Hepatocyte (in vitro differentiated cells): Measurements from ENCODE around the gene POC1A. TPM values are rescaled to one million over a fixed set of nuclear protein-coding genes. Genes with fewer than 3 reads are reported as not detected.

Experiments used
- DNase-seq: peaks from one replicate; pipeline ENCODE4 v3.0.0-alpha.2; 2016; ENCODE audit warnings: low spot score
- H2AFZ ChIP-seq: fragments of 200-600 bp; sonication (generic); 2 replicates; pipeline ENCODE4 v1.6.0; 2016; ENCODE audit warnings: antibody characterized with exemption, mild to moderate bottlenecking
- H3K27ac ChIP-seq: fragments of 200-600 bp; sonication (generic); 2 replicates; pipeline ENCODE4 v1.5.1; 2016; ENCODE audit warnings: mild to moderate bottlenecking
- H3K27me3 ChIP-seq: fragments of 200-600 bp; sonication (generic); 2 replicates; pipeline ENCODE4 v1.6.1; 2016
- H3K36me3 ChIP-seq: fragments of 200-600 bp; sonication (generic); replicated peaks from 2 replicates; pipeline ENCODE4 v1.5.1; 2016; ENCODE audit warnings: low read depth; ENCODE audit not compliant: insufficient read depth
- H3K4me1 ChIP-seq: fragments of 200-600 bp; sonication (generic); 2 replicates; pipeline ENCODE4 v1.5.1; 2016; ENCODE audit warnings: mild to moderate bottlenecking, moderate library complexity; ENCODE audit not compliant: insufficient read depth
- H3K4me2 ChIP-seq: fragments of 200-600 bp; sonication (generic); 2 replicates; pipeline ENCODE4 v1.6.0; 2016
- H3K4me3 ChIP-seq: fragments of 200-600 bp; sonication (generic); 2 replicates; pipeline ENCODE4 v1.5.1; 2016; ENCODE audit warnings: mild to moderate bottlenecking
- H3K79me2 ChIP-seq: fragments of 200-600 bp; sonication (generic); 2 replicates; pipeline ENCODE4 v1.6.0; 2017; ENCODE audit warnings: mild to moderate bottlenecking
- H3K9me2 ChIP-seq: fragments of 200-600 bp; sonication (generic); replicated peaks from 2 replicates; pipeline ENCODE4 v1.6.0; 2017; ENCODE audit warnings: mild to moderate bottlenecking; ENCODE audit not compliant: insufficient read depth
- H3K9me3 ChIP-seq: fragments of 200-600 bp; sonication (generic); 2 replicates; pipeline ENCODE4 v1.5.1; 2016; ENCODE audit warnings: low read depth, mild to moderate bottlenecking
- H4K20me1 ChIP-seq: fragments of 200-600 bp; sonication (generic); 2 replicates; pipeline ENCODE4 v1.6.0; 2016; ENCODE audit warnings: mild to moderate bottlenecking; ENCODE audit not compliant: insufficient read depth, poor library complexity, severe bottlenecking
- CTCF ChIP-seq: fragments of 200-600 bp; sonication (generic); IDR thresholded peaks from 2 replicates; pipeline ENCODE4 v1.5.1; 2016; ENCODE audit warnings: antibody characterized with exemption, mild to moderate bottlenecking; ENCODE audit not compliant: poor library complexity
- EZH2 ChIP-seq: fragments of 200-600 bp; sonication (generic); IDR thresholded peaks from 2 replicates; pipeline ENCODE4 v1.6.1; 2016; ENCODE audit warnings: antibody characterized with exemption, mild to moderate bottlenecking, borderline replicate concordance
- EZH2phosphoT487 ChIP-seq: fragments of 200-600 bp; sonication (generic); IDR thresholded peaks from one replicate; pipeline ENCODE4 v1.6.1; 2018; ENCODE audit warnings: antibody characterized with exemption, mild to moderate bottlenecking, low read depth, moderate library complexity; ENCODE audit not compliant: unreplicated experiment, severe bottlenecking
- WGBS: methylation state at CpG from one replicate; pipeline ENCODE4 v1.1.6; 2016; ENCODE audit warnings: low lambda C conversion rate; ENCODE audit errors: missing lambda C conversion rate; 5-methylcytosine and 5-hydroxymethylcytosine counted together
- polyA plus RNA-seq: library from polyadenylated mRNA; unstranded; fragments of >200 nt; fragmentation: Nextera tagmentation; extraction: Ambion mirVana; gene quantifications from 2 replicates; pipeline ENCODE4 v1.2.1, GENCODE V29; 2016
- total RNA-seq: library from RNA; depleted of rRNA; stranded (reverse); fragments of >200 nt; gene quantifications from 2 replicates; pipeline ENCODE4 v1.2.3, GENCODE V29; 2014

Gene POC1A
- total and polyA plus RNA-seq, 2 experiments from 2014 or later = 2.6 to 3.7 TPM

- Histone ChIP-seq H3K27ac (no peak overlapping the region), H3K4me2 (no peak overlapping the region), H3K9me3 (no peaks in the 10 kb centered on the region), H3K27me3 (no peaks in the 10 kb centered on the region), H4K20me1 (no peaks in the 10 kb centered on the region), H3K79me2 (no peaks in the 10 kb centered on the region), H3K4me3 (no peak overlapping the region), H3K36me3 (no peaks in the 10 kb centered on the region), H2AFZ (no peak overlapping the region), H3K9me2 (no peaks in the 10 kb centered on the region), H3K4me1 (peaks cover 8% of the 10 kb centered on the region)
- TF ChIP-seq EZH2 (no peak), CTCF (no peak)
- 97% methylated on average over 4 of the region's 4 CpGs for WGBS
- DNase-seq = no peak
These were observed 114.8 kb downstream of the POC1A start for GRCh38 chr3:52039426-52039825.

GRCh38 chr3:52038227-52038626 is 116.0 kb downstream of the POC1A start:
- H2AFZ ChIP-seq = no peak overlapping the region
- WGBS = 94% methylated on average over 6 of the region's 6 CpGs
- TF ChIP-seq EZH2phosphoT487 = no peak
- no peak for TF ChIP-seq CTCF
- TF ChIP-seq EZH2 = no peak

GRCh38 chr3:52037291-52037690 is 116.9 kb downstream of the POC1A start:
- Histone ChIP-seq H3K4me1 (peaks cover 8% of the 10 kb centered on the region), H3K27ac (no peak overlapping the region), H3K79me2 (no peaks in the 10 kb centered on the region), H3K36me3 (no peaks in the 10 kb centered on the region), H2AFZ (no peak overlapping the region), H3K4me2 (no peak overlapping the region), H3K4me3 (no peak overlapping the region), H3K27me3 (no peaks in the 10 kb centered on the region), H3K9me2 (no peaks in the 10 kb centered on the region), H3K9me3 (no peaks in the 10 kb centered on the region), H4K20me1 (no peaks in the 10 kb centered on the region)
- DNase-seq = no peak
- WGBS = 93% methylated on average over 4 of the region's 4 CpGs
- TF ChIP-seq EZH2 = no peak
- TF ChIP-seq EZH2phosphoT487 = no peak
- no peak for TF ChIP-seq CTCF

More at GRCh38 chr3:52038227-52038626, 116.0 kb downstream of the POC1A start:
- Histone ChIP-seq H3K4me2 (no peak overlapping the region), H3K9me3 (no peaks in the 10 kb centered on the region), H3K4me3 (no peak overlapping the region), H3K79me2 (no peaks in the 10 kb centered on the region), H3K9me2 (no peaks in the 10 kb centered on the region), H3K36me3 (no peaks in the 10 kb centered on the region), H3K27ac (no peak overlapping the region), H4K20me1 (no peaks in the 10 kb centered on the region), H3K4me1 (peaks cover 3% of the 10 kb centered on the region), H3K27me3 (no peaks in the 10 kb centered on the region)
- no peak for DNase-seq

GRCh38 chr3:52036829-52037228 is 117.4 kb downstream of the POC1A start:
- Histone ChIP-seq H3K9me2 (no peaks in the 10 kb centered on the region), H3K36me3 (no peaks in the 10 kb centered on the region), H4K20me1 (no peaks in the 10 kb centered on the region), H3K27me3 (no peaks in the 10 kb centered on the region), H3K27ac (no peak overlapping the region), H3K79me2 (no peaks in the 10 kb centered on the region), H2AFZ (no peak overlapping the region), H3K9me3 (no peaks in the 10 kb centered on the region), H3K4me1 (peaks cover 8% of the 10 kb centered on the region), H3K4me3 (no peak overlapping the region), H3K4me2 (no peak overlapping the region)
- TF ChIP-seq EZH2phosphoT487 (no peak), CTCF (peak; percentile 15)
- no peak for DNase-seq
- 32% methylated on average over 5 of the region's 5 CpGs for WGBS
